Measurements from ENCODE around the gene PTPRZ1.

The PTPRZ1 gene

DNA sequence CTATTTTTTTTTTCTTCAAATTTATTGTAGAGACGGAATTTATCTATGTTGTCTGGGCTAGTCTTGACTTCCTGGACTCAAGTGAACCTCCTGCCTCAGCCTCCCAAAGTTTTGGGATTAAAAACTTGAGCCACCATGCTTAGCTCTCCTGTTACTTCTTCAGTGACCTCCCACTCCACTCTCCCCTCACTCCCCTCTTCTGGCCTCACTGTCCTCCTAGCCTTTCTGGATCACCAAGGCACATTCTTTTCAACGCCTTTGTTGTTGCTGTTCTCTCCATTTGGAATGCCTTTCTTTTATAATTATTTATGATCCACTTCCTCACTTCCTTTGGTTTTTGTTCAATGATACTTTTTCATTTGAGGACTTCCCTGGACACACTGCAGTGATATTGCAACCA is 17.9 kb downstream of the PTPRZ1 start:
- TF ChIP-seq ZNF565 (CRISPR knock-in tag; conservative IDR thresholded peaks at IDR 0.05; ENCODE audit: low read depth) (no peak), TCF4 (CRISPR knock-in tag; IDR thresholded peaks at IDR 0.05; ENCODE audit: borderline replicate concordance) (no peak), ZNF70 (CRISPR knock-in tag; IDR thresholded peaks at IDR 0.05) (no peak), GLIS3 (CRISPR knock-in tag; IDR thresholded peaks at IDR 0.05) (no peak), TSHZ2 (CRISPR knock-in tag; IDR thresholded peaks at IDR 0.05) (no peak), RARB (CRISPR knock-in tag; IDR thresholded peaks at IDR 0.05) (no peak), TOX (CRISPR knock-in tag; IDR thresholded peaks at IDR 0.05; ENCODE audit: borderline replicate concordance) (no peak), BACH2 (CRISPR knock-in tag; IDR thresholded peaks at IDR 0.05; ENCODE audit: borderline replicate concordance) (no peak)
- TF ChIP-seq, protein P1, sequence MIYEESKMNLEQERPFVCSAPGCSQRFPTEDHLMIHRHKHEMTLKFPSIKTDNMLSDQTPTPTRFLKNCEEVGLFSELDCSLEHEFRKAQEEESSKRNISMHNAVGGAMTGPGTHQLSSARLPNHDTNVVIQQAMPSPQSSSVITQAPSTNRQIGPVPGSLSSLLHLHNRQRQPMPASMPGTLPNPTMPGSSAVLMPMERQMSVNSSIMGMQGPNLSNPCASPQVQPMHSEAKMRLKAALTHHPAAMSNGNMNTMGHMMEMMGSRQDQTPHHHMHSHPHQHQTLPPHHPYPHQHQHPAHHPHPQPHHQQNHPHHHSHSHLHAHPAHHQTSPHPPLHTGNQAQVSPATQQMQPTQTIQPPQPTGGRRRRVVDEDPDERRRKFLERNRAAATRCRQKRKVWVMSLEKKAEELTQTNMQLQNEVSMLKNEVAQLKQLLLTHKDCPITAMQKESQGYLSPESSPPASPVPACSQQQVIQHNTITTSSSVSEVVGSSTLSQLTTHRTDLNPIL (CRISPR knock-in tag; IDR thresholded peaks at IDR 0.05; ENCODE audit: low read depth) = no peak
- ATAC-seq = no peak

DNA sequence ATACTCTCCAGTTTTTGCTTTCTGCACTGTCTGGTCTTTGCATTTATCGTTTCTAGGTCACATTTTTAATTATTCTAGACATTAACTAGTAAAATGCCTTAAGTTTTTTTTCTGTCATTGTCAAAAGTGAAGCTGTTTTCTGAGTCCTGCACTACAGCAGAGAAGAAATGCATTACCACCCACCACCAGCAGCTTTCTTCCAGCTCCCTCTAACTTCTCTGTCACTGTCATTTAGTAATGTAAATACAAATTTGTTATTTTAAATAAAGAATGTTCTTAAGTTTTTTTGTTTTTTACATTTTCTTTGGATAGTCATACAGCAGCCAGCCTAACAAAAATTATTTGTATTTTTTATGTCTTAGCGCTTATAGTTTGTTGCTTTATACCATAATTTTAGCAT is 18.8 kb downstream of the PTPRZ1 start:
- no peak for ATAC-seq
- TF ChIP-seq, protein P2, sequence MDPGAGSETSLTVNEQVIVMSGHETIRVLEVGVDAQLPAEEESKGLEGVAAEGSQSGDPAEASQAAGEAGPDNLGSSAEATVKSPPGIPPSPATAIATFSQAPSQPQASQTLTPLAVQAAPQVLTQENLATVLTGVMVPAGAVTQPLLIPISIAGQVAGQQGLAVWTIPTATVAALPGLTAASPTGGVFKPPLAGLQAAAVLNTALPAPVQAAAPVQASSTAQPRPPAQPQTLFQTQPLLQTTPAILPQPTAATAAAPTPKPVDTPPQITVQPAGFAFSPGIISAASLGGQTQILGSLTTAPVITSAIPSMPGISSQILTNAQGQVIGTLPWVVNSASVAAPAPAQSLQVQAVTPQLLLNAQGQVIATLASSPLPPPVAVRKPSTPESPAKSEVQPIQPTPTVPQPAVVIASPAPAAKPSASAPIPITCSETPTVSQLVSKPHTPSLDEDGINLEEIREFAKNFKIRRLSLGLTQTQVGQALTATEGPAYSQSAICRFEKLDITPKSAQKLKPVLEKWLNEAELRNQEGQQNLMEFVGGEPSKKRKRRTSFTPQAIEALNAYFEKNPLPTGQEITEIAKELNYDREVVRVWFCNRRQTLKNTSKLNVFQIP (CRISPR knock-in tag; IDR thresholded peaks at IDR 0.05; ENCODE audit: borderline replicate concordance, low read depth) = no peak
- TF ChIP-seq ZNF70 (CRISPR knock-in tag; IDR thresholded peaks at IDR 0.05) (no peak), TSHZ2 (CRISPR knock-in tag; IDR thresholded peaks at IDR 0.05) (no peak), RARB (CRISPR knock-in tag; IDR thresholded peaks at IDR 0.05) (no peak), GLIS3 (CRISPR knock-in tag; IDR thresholded peaks at IDR 0.05) (no peak), ESRRG (CRISPR knock-in tag; IDR thresholded peaks at IDR 0.05) (no peak), ZNF8 (CRISPR knock-in tag; IDR thresholded peaks at IDR 0.05) (no peak), TCF4 (CRISPR knock-in tag; IDR thresholded peaks at IDR 0.05; ENCODE audit: borderline replicate concordance) (no peak), ISL1 (CRISPR knock-in tag; IDR thresholded peaks at IDR 0.05) (no peak)
- TF ChIP-seq, protein P3, sequence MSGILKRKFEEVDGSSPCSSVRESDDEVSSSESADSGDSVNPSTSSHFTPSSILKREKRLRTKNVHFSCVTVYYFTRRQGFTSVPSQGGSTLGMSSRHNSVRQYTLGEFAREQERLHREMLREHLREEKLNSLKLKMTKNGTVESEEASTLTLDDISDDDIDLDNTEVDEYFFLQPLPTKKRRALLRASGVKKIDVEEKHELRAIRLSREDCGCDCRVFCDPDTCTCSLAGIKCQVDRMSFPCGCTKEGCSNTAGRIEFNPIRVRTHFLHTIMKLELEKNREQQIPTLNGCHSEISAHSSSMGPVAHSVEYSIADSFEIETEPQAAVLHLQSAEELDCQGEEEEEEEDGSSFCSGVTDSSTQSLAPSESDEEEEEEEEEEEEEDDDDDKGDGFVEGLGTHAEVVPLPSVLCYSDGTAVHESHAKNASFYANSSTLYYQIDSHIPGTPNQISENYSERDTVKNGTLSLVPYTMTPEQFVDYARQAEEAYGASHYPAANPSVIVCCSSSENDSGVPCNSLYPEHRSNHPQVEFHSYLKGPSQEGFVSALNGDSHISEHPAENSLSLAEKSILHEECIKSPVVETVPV (CRISPR knock-in tag; IDR thresholded peaks at IDR 0.05) = no peak
- TF ChIP-seq, protein P1 (CRISPR knock-in tag; IDR thresholded peaks at IDR 0.05; ENCODE audit: low read depth) = no peak

- TF ChIP-seq ZNF70 (CRISPR knock-in tag; IDR thresholded peaks at IDR 0.05) (no peak), ISL1 (CRISPR knock-in tag; IDR thresholded peaks at IDR 0.05) (no peak), SNAI2 (CRISPR knock-in tag; IDR thresholded peaks at IDR 0.05) (no peak), ARNTL (CRISPR knock-in tag; IDR thresholded peaks at IDR 0.05; ENCODE audit: borderline replicate concordance, low read depth) (no peak), TSHZ2 (CRISPR knock-in tag; IDR thresholded peaks at IDR 0.05) (no peak)
- no peak for ATAC-seq
These were observed 28.1 kb downstream of the PTPRZ1 start for GRCh38 chr7:121901026-121901425.

Data from SK-N-SH treated with all-trans-retinoic acid at 6 μM for 48 hours (cell line).